SKM-1 treated with dmso at 0.1 percent for 144 hours (cell line): ENCODE measurements around the gene VSTM2B.
"Not testable (repeated sequence)": the region's sequence is repeated elsewhere in the genome, so short reads cannot be mapped to it uniquely, and the experiment has no call there.

Experiments
- DNase-seq: peaks from one replicate; lab custom pipeline; 2025; ENCODE audit not compliant: unreplicated experiment; lab: John Stamatoyannopoulos, UW

The VSTM2B gene

DNA sequence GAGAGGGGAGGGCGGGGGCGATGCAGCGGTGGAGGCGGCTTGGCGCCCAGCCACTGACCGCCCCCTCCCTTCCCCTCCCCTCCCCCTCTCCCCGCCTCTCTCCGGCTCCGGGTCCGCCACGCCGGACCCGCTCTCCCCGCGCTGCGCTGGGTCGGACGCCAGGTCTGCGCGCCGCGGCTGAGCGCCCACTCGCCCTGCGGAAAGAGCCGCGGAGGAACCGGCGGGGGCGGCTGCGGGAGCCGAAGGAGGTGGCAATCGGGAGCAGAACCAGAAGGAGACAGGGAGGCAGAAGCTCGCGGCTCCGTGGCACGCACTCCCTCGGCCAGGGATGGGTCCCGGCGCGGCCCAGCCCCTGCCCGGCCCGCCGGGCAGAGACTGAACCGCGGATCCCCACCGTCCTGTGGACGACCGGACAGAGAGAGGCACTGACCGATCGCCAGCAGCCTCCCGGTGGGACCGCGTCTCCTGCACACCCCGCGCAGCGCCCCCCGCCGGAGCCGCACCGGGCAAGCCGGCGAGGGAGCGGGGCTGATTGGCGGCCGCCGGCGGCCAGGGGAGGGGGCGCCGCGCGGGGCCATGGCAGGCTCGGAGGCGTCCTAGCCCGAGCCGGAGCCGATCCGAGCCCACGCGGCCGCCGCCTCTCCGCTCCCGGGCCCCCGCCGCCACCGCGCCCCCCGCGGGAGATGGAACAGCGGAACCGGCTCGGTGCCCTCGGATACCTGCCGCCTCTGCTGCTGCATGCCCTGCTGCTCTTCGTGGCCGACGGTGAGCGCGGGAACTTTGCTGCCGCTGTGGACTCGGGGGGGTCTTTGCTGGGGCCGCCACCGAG lies at the start of gene VSTM2B:
Gene VSTM2B (plus strand): TSS at position 94 of the 829 bp plus-strand sequence. CDS start 590 bp downstream, at position 684.
- no peak for DNase-seq

DNA sequence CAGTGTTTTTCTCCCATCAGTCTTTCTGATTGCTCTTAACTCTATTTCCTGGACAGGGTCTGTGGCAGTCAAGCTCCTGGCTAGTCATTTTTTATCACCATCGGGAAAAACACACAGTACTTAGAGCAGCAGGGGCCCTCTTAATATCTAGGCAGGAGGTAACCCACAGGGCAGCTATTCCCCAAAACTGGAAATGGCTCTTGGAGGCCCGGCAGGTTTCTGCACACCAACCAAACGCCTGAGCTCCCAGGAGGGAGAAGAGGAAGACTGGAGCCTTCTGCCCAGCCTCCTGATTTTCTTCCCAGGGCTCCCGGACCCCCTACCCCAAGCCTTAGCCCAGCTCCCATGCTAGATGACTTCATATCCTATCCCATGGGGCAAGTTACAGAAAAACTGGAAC lies 49.3 kb upstream of the VSTM2B start:
- no peak for DNase-seq

DNA sequence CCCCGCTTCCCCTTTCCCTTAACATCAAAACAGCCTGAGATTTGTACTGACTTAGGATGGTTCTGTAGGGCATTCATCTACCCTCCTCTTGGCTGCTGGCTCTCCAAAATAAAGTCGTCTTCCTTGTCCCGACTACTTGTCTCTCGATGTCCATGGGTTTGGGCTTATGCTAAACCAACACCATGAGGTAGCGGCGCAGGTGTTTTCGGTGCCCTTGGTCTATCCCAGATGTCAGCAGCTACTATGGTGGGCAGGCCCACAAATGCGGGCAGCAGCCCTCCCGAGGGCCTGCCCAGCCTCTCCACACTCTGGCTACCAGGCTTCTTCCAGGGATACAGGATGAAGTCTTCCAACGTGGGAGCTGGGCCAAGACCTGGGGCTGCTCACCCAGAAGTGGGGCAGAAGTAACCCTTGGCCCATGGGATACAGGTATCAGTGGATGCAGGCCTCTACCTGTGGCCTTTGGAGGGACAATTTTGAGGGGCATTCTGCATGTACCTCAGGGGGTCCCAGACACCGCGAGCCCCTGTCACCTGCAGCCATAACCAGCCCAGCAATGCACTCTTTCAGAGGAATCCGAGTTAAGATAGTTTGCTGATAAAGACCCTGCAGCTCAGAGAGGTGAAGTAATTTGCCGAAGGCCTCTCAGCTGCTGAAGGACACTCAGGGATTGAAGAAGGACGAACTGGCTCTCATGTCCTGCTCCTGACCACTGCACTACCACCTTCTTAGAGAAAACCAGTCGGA lies 47.8 kb upstream of the VSTM2B start:
- DNase-seq, result no peak

DNA sequence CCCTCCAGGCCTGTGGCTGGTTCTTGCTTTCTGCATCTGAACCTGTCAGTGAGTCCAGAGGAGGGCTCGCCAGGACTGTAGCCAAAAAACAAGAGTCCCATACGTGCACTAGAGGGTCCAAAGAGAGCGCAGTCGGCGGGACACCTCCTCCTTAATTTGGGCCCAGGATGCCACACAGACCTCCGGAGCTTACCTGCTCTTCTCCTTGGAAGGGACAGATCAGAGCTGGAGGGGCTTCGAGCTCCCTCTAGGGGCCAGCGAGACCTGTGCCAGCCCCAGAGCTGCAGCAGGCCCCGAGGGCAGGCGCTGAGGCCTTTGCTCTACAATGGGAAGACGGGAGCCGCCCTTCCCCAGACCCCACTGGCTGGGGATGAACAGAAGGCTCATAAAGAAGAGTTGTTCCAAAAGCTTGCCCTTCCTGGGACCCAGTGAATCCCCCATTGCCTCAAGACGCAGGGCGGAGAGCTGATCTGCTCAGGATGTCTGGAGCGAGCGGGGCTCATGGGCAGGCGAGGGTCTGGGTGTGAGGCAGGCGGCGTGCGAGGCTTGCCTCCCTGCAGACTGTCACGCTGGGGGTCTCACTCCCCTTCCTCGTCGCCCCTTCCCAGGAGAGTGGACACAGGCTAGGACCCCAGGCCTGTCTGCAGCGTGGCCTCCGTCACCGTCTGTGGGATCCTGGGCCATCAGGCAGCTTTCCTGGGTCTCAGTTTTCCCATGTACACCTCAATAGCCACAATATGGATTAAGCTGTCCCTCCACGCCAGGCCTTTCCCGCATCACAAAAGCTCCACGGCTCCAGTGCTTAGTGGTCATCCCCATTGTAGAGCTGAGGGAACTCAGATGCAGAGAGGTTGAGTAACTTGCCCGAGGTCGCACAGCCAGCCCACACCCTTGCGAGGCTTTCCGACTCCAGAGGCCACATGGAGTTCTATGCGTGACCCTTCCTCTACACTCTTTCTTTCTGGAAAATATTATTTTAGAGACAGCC lies 46.9 kb upstream of the VSTM2B start:
- DNase-seq, result no peak

DNA sequence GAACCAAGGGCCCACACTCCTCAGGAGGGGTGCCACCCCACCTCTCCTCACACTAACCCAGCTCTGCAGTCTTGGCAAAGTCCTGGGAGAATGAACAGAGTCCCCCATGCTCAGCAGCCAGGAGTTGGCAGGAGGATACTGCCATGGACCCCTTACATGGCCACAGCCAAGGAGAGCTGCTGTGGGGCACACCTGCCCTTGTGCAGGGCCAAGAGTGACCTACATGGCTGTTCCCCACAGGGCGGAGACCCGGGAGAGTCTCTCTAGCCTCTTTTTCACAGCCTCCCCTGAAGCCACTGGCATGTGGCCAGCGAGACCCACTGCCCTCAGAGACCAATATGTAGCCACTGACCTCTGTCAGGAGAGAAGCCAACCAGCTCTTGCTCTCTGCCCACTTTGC lies 45.9 kb upstream of the VSTM2B start:
- DNase-seq, result no peak

DNA sequence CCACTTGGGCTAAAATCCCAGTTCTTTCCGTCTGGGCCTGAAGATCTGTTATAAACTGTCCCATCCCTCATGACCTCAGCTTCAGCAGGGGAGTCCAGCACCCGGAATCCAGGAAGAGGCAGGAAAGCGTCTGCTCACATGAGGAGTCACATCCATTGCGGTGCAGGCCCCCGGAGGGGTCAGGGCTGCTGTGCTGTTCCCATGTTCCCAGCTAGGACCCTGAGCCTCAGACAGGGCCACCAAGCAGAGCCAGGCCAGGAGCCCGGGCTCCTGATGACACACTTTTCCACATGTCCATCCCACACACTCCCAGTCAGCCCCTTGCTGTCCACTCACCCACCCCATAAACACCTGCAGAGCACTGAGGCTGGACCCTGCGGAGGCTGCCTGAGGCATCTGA lies 45.3 kb upstream of the VSTM2B start:
- DNase-seq, result no peak

DNA sequence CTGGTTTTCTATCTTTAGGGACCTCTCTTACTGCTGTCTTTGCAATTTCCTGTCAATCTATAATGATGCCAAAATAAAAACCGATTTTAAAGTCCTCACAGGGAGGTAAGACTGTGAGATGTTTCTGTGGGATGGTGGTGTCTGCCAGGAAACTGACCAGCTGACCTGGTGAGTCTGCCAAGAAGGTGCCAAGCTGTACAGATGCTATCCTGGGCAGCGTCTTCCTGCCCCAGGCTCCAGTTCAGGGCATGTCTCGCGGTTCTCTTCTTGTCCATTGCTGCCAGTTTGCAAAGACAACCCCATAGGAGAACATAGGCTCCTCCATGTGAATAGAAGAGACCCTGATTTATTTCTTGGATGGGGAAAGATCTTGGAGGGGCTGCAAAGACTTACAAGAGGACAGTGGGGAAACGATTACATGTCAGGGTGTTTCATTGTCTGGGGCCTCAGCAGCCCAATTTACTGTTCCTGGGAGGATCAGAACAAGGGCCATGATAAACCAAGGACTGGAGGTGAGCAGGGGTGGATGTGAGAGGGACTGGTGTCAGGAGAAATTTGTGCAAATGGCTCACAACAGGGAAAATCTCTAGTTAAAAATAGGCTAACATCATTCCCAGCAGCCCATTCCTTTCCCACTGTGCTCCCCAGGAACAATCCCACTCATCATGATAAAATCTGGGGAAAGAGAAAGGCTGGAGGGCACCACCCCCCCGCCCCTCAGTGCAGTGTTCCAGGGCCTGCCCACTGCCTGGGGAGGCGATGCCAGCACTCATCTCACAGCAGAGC lies 42.7 kb upstream of the VSTM2B start:
- DNase-seq, result no peak

DNA sequence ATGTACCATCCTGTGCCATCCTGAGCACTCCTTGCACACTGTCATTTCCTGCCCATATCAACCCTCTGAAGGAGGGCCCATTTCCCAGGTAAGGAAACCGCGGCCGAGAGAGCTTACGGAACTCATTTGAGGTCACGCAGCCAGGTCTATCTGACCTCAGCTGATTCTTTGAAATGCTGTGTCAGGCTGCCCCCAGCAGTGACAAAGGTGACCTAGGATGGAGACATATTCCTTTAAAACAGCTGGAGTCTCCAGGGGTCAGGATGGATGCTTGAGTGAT lies 42.2 kb upstream of the VSTM2B start:
- no peak for DNase-seq

DNA sequence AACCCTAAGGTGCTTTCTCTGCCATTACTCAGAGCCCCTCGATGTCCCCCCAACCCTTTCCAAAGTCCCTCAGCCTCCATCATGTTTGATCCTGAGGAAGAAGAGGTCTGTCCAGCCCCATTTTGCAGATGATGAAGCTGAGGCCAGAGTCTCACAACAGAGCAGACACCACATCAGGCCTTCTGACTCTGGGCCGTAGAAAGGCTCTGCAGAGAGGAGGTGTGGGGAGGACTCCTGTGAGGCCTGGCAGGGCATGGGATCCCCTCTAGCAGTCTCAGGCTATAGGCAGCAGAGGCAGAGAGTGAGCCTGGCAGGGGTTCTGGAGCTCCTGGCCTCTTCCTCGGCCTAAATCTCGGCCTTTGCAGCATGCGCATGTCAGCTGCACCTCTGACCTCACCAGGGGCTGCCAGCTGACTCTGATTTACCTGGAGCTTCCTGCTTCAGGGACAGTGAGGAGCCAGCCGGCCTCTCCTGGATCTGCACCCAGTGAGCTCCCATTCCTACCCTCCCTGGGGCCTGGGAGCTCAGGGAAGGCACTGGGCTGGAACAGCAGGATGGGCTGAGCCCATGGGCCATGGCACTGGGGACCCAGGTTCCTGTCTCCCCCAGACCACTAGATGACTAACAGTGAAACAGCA lies 41.7 kb upstream of the VSTM2B start:
- DNase-seq, result no peak

DNA sequence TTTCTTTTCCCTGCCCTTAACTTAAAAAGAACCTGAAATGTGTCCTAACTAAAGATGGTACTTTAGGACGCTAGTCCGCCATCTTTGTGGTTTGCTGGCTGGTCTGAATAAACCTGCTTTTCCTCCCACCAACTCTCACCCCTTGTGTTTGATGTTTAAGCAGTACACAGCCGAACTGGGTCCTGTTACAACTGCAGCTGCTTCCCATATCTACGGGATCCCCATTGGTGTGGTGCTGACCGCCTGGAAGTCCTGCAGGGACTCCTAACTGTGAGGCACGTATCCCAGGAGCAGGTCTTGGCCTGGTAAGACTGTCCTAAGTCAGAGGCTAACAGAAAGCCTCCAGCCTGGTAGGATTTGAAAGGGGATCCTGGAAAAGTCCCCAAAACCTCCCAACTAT lies 40.9 kb upstream of the VSTM2B start:
- DNase-seq, result no peak

DNA sequence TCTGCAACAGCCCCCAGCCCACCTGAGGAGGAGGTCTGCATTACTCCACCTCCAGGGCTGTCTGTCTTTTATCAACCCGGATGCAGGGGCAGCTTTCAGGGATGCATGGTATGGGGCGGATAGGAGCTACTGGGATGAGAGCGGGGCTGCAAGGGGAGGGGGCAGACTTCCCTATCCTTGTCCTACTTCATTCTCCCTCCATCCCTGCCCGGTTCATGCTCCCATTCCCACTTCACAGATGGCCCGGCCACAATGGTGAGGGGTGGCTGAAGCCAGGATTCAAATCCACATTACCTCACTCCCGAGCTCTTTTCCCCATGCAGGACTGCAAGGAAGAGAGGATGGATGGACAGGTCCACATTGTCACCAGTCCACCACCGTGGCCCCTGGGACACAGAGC lies 40.5 kb upstream of the VSTM2B start:
- no peak for DNase-seq

DNA sequence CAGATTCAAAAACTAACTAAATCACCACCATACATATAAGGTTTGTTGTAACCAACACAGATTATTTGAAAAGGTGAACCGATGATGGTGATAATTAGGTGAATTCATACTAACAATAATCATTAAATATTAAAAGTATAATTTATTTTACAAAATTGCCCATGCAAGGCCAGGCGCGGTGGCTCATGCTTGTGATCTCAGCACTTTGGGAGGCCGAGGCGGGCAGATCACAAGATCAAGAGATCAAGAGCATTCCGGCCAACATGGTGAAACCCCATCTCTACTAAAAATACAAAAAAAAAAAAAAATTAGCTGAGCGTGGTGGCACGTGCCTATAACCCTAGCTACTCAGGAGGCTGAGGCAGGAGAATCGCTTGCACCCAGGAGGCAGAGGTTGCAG lies 38.8 kb upstream of the VSTM2B start:
- not testable (repeated sequence) for DNase-seq

DNA sequence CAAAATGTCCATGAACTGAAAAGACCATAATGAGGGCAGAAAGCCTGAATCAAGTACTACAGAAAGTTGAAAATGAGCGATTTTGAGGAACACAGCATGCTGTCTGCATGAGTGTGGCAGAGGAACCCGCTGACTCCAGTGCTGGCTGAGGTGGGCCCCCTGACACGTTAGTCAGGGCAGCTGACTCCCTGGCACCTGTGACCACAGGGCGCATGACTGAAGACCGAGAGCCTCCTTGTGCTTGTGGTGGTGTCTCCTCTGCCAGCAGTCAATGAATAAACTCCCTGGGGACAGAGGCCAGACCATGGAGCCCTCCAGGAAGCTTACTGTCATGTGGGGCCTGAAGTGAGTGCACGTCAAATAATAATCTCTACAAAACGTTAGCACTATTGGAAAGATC lies 38.4 kb upstream of the VSTM2B start:
- no peak for DNase-seq

DNA sequence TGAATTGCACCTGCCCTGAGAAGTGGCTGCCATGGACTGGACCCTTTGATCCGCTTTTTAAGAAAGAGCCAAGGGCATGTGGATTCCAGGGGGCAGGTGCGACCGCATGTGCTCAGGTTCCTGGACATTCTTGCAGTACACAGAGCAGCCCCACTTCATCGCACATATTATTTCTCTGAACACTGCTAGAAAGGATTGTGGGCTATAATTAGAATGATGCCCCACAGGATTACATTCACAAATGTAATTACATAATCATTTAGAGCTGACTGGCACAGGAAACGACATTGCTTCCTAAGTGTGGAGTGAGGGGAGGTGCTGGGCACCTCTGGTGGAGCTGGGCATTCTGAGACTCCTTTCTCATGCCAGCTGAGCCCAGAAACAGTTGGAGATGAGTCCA lies 37.5 kb upstream of the VSTM2B start:
- DNase-seq, result no peak

DNA sequence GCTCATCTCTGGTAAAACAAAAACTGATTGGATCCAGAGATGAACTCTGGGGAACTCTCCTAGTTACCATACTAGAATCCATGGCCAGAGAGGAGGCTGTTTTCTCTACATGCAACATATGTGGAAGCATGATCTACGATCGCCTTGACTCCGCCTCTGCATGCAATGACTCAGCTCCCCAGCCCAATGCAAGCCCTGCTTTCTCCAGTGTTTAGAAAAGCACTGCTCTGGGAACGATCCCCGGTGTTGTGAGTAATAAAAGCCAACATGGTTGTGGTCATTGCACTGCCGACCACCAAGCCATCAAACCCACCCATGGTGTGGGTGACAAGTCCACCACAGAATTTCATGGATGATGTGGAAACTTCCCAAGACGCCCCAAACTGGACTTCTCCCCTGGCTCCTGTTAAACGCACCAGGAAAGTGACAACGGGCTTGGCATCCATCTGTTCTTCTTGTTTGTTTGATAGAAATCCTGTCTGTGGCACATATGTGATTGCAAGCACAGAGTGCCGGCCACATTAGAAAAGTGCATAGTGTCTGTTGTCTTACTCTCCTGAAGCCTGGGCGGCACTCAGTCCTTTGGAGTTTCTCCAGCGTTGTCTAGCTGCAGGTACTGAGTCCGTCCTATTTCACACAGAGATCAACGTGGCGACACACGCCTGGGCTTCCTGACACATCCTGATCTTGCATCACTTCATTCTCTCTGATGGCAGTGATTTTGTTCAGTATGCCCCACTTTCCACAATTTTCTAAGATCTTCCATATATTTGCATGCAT lies 36.4 kb upstream of the VSTM2B start:
- DNase-seq, result no peak

DNA sequence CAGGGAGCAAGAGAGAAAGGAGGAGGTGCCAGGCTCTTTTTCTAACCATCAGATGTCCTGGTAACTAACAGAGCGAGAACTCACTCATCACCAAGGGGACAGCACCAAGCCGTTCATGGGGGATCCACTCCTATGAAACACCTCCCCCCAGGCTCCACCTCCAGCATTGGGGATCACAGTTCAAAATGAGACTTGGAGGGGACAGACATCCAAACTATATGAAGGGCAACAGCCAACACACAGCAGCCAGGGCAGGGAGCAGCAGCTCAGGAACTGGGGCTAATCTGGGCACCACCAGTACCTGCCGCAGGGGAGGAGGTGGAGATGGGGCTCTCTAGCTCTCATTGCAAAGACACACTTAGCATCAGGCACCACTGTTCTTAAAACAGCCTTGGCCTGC lies 34.3 kb upstream of the VSTM2B start:
- DNase-seq, result no peak

DNA sequence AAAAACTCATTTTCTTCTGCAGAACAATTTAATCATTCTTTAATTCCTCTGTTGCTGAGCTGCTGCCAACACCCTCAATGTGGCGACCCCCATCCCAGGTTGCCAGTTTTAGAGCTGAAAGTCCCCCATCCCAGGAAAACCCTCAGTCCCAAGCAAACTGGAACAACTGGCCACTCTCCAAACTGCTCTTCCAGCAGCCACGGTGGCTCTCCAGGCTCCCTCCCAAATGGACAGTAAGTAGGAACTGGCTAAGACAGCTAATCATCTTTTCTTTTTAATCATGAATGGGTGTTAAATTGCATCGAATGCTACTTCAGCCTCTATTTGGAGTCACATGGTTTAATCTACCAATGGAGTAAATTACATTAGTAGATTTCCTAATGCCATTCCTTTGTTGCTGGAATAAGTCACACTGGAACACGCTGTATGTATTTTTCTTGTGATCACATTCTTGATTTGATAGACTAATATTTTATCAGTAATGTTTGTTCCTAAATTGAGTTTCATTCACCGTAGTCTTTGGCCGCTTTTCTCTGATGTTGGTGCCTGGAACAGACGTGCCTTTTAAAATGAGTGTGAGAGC lies 33.7 kb upstream of the VSTM2B start:
- DNase-seq, result no peak

DNA sequence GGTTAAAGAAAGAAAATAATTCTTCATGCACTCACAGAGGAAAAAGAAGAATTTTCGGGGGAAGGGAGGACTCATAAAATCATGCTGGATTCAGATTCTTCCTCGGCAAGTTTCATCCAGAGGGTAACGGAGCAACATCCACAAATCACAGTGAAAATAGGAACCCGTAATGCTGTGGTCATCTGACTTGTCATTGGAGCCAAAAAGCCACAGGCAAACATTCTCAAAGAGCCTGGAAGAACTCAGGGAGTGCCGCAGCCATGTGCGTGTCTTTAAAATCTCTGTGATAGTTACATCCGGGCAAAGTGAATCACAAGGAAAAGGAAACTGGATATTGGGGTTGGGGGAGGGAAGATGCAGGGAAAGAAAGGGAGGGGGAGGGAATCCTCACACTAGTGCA lies 33.0 kb upstream of the VSTM2B start:
- no peak for DNase-seq

DNA sequence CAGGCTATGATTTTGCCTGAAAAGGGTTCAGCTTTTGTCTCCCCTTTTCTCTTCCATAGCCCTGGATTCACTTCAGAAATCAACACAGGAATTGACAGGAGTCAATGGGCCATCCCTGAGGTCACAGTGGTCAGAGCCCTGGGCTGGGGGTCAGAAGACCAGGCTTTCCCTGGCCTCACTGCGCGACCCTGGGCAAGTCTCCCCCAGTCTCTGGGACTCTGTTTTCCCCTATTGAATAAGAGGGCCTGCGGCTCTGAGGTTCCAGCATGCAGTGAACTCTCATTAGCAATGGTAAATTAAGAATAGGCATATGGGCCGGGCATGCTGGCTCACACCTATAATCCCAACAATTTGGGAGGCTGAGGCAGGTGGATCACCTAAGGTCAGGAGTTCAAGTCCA lies 30.7 kb upstream of the VSTM2B start:
- no peak for DNase-seq
